Gastrocnemius medialis (tissue), 4 donors: Measurements from ENCODE around the gene RAD51D.

Source experiments
- POLR2A ChIP-seq, 2 donors: fragments of 450-650 bp; IDR thresholded peaks; one replicate each; pipeline ENCODE4 v1.6.1; 2017; ENCODE audit warnings: antibody characterized with exemption in 2 of 2, mild to moderate bottlenecking in 2 of 2, moderate library complexity in 2 of 2
- TF ChIP-seq, protein P1 (sequence below), 5 experiments: fragments of 450-650 bp in 3 of 5; fragments of 200-600 bp in 2 of 5; sonication (generic) in 2 of 5; IDR thresholded peaks in 4 of 5; conservative IDR thresholded peaks in 1 of 5; 1 replicate in 4 of 5; 2 replicates in 1 of 5; pipeline ENCODE4 v1.5.1; 2016 to 2019; ENCODE audit warnings: antibody characterized with exemption in 5 of 5, mild to moderate bottlenecking in 3 of 5, moderate library complexity in 3 of 5

DNA sequence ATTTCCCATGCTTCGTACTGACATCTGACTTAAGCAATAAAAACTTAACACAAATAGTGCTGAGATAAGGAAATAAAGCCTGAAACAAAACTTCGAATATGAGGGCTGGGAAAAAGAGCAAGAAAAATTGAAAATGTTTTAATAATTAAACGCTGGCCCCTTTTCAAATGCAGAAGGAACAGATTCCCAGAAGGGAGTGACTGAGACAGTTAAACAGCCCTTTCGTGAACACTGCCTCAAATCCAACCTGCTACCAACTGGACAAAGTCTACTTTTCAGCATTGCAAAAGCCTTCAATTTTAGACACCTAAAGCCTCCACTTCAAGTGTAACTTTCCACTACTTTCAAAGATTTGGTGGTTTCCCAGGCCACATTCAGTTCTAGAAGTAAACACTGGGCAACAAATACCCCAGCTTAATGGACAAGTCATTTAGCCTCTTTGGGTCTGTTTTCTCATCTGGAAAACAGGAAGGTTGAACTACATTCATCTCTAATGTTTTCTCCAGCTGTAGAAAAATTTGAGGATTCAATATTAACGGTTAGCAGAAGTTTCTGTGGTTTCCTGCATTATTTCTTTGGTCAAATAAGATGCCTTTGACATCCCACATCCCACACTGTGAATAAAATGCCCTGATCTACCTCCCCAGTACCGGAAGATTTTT is 68.0 kb downstream of the RAD51D start:
- TF ChIP-seq, protein P1, sequence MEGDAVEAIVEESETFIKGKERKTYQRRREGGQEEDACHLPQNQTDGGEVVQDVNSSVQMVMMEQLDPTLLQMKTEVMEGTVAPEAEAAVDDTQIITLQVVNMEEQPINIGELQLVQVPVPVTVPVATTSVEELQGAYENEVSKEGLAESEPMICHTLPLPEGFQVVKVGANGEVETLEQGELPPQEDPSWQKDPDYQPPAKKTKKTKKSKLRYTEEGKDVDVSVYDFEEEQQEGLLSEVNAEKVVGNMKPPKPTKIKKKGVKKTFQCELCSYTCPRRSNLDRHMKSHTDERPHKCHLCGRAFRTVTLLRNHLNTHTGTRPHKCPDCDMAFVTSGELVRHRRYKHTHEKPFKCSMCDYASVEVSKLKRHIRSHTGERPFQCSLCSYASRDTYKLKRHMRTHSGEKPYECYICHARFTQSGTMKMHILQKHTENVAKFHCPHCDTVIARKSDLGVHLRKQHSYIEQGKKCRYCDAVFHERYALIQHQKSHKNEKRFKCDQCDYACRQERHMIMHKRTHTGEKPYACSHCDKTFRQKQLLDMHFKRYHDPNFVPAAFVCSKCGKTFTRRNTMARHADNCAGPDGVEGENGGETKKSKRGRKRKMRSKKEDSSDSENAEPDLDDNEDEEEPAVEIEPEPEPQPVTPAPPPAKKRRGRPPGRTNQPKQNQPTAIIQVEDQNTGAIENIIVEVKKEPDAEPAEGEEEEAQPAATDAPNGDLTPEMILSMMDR (IDR thresholded peaks at IDR 0.05 in 4 of 5, conservative IDR thresholded peaks at IDR 0.05 in 1 of 5), result no peak
- no peak for TF ChIP-seq POLR2A (IDR thresholded peaks at IDR 0.05)
